Activated B cell treated with CpG ODN at 0.5 μM for 24 hours (primary cell): ENCODE measurements around the gene PIK3R6. TPM values are rescaled to one million over a fixed set of nuclear protein-coding genes. Genes with fewer than 3 reads are reported as not detected.

Source experiments
- ATAC-seq: fragments of 200-7000 bp; cut with Tn5 transposase; one replicate; pipeline ENCODE4 v1.10.0; 2021; ENCODE audit warnings: low read depth, mild to moderate bottlenecking, moderate library complexity
- CTCF ChIA-PET: fragments of 350-600 bp; sonication (Branson Sonifier 250); formaldehyde crosslinking; loops from one replicate; lab custom pipeline; 2021; ENCODE audit warnings: antibody characterized with exemption; lab: Charles Lee
- POLR2A ChIA-PET: fragments of 350-600 bp; sonication (Branson Sonifier 250); formaldehyde crosslinking; loops from one replicate; lab custom pipeline; 2021; ENCODE audit warnings: antibody characterized with exemption; lab: Charles Lee
- DNase-seq: peaks from one replicate; pipeline ENCODE4 v3.0.0; 2022
- H3K27ac Mint-ChIP-seq: one replicate; pipeline ENCODE4 v1.8.0; 2020; ENCODE audit warnings: mixed read lengths
- H3K27me3 Mint-ChIP-seq: one replicate; pipeline ENCODE4 v1.8.0; 2021; ENCODE audit warnings: mixed read lengths
- H3K36me3 Mint-ChIP-seq: one replicate; pipeline ENCODE4 v1.8.0; 2021; ENCODE audit warnings: low read depth, mixed read lengths
- H3K4me1 Mint-ChIP-seq: one replicate; pipeline ENCODE4 v1.8.0; 2021; ENCODE audit warnings: mixed read lengths
- H3K4me3 Mint-ChIP-seq: one replicate; pipeline ENCODE4 v1.8.0; 2020; ENCODE audit warnings: mild to moderate bottlenecking, mixed read lengths
- H3K9me3 Mint-ChIP-seq: one replicate; pipeline ENCODE4 v1.8.0; 2020; ENCODE audit warnings: mixed read lengths
- CTCF ChIP-seq: fragments of 200-600 bp; IDR thresholded peaks from one replicate; pipeline ENCODE4 v1.8.0; 2022; ENCODE audit warnings: antibody characterized with exemption, mild to moderate bottlenecking
- intact Hi-C: fragments of 100-400 bp; cut with micrococcal nuclease; formaldehyde crosslinking; loops from one replicate; pipeline ENCODE4 v1.15.1; 2024
- total RNA-seq: library from RNA; stranded (reverse); gene quantifications from 2 replicates; pipeline ENCODE4 v1.2.3, GENCODE V29; 2022

PIK3R6 gene
- total RNA-seq, 1 donor from 2014 or later, result 0.91 TPM

DNA sequence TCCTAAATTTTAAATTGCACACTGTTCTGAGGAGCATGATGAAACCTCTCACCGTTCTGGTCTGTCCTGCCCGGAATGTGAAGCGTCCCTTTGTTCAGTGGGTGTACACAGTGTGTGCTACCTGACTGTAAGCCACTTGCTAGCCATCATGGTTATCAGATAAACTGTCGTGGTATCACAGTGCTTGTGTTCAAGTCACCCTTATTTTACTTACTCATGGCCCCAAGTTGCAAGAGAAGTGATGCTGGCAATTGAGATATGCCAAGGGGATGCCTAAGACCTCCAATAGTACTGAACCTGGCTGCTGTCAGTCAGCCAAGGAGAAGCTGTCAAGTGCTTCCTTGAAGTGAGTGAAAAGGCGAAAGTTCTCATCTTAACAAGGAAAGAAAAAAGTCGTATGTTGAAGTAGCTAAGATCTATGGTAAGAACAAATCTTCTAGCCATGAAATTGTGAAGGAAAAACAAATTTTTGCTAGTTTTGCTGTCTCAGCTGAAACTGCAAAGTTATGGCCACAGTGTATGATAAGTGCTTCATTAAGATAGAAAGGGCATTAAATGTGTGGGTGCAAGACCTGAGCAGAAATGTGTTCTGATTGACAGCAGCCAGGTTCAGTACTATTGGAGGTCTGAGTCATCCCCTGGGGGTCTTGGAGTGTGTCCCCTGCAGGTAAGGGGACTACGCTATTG is 5.8 kb downstream of the PIK3R6 start:
- Mint-ChIP-seq H3K27ac (no peak overlapping the region), H3K4me1 (peaks cover 38% of the 10 kb centered on the region)
- no peak for TF ChIP-seq CTCF

GRCh38 chr17:8859804-8860430 is 7.6 kb downstream of the PIK3R6 start:
- no peaks in the 10 kb centered on the region for H3K9me3 Mint-ChIP-seq
- intact Hi-C loops, result loop anchor here (2.0 kb wide), 1 partner anchor 17 kb away; no protein-coding TSS in a partner anchor
- ChIA-PET POLR2A (interaction anchor here (0.5 kb wide), 1 partner anchor 26 kb away, joined by 7 read pairs; no protein-coding TSS in a partner anchor), CTCF (interaction anchor here (0.6 kb wide), 1 partner anchor 139 kb away, joined by 3 read pairs; no protein-coding TSS in a partner anchor)
- no peak for ATAC-seq
- no peak overlapping the region for H3K27ac Mint-ChIP-seq
- DNase-seq, result no peak
- H3K4me3 Mint-ChIP-seq, result no peak overlapping the region
- H3K27me3 Mint-ChIP-seq, result no peaks in the 10 kb centered on the region
- peaks cover 51% of the 10 kb centered on the region for H3K4me1 Mint-ChIP-seq
- no peaks in the 10 kb centered on the region for H3K36me3 Mint-ChIP-seq
- TF ChIP-seq CTCF, result no peak

More for the DNA sequence above, 5.8 kb downstream of the PIK3R6 start:
- Mint-ChIP-seq H3K27me3 (no peaks in the 10 kb centered on the region), H3K9me3 (no peaks in the 10 kb centered on the region), H3K36me3 (no peaks in the 10 kb centered on the region), H3K4me3 (no peak overlapping the region)
- intact Hi-C loops, result no loop called here
- CTCF ChIA-PET, result interaction anchor here (1.0 kb wide), 1 partner anchor 33 kb away, joined by 3 read pairs; no protein-coding TSS in a partner anchor
- no peak for ATAC-seq
- DNase-seq, result no peak
- POLR2A ChIA-PET, result no interaction called here

DNA sequence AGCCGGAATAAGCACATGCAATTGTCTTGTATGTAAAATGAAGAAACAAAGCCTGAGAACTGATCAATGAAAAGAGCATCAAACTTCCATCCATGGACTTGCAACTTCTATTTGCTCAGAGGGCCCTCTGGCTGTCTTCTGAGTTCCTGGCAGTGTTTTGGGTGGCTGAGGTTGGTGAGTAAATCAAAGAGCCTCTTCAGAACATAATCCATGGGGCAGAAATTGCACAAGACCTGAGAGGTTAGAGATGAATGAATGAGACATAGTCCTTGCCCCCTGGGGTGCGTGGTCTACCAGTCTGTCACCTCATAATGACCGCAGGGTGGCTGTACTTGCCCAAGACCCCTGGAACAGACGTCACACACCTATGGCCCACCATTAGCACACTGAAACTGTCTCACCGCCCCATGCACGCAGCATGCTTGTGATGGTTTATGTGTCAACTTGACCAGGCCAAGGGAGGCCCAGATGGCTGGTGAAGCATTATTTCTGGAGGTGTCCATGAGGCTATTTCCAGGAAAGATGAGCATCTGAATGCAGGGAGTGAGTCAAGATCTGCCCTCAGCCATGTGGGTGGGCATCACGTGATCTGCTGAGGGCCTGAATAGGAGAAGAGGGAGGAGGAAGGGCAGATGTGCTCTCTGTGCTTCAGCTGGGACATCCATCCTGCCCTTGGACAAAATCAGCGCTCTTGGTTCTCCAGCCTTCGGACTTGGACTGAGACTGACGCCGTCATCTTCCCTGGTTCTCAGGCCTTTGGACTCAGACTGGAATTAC is 8.3 kb downstream of the PIK3R6 start:
- intact Hi-C loops, result loop anchor here (2.0 kb wide), 1 partner anchor 16 kb away; no protein-coding TSS in a partner anchor
- Mint-ChIP-seq H3K36me3 (no peaks in the 10 kb centered on the region), H3K27ac (peak overlapping the region; percentile 83), H3K4me3 (peak overlapping the region; percentile 63), H3K4me1 (peaks cover 51% of the 10 kb centered on the region), H3K27me3 (no peaks in the 10 kb centered on the region), H3K9me3 (no peaks in the 10 kb centered on the region)
- no peak for TF ChIP-seq CTCF
- ChIA-PET CTCF (interaction anchor here (1.0 to 1.4 kb wide), 2 partner anchors 41 to 104 kb away, joined by 3 read pairs; no protein-coding TSS in a partner anchor), POLR2A (interaction anchor here (0.5 to 2.3 kb wide), 6 partner anchors 26 to 106 kb away, joined by 3 to 20 read pairs (median 8); partner anchors contain the start of gene PIK3R5)
- DNase-seq, result no peak
- ATAC-seq, result no peak

DNA sequence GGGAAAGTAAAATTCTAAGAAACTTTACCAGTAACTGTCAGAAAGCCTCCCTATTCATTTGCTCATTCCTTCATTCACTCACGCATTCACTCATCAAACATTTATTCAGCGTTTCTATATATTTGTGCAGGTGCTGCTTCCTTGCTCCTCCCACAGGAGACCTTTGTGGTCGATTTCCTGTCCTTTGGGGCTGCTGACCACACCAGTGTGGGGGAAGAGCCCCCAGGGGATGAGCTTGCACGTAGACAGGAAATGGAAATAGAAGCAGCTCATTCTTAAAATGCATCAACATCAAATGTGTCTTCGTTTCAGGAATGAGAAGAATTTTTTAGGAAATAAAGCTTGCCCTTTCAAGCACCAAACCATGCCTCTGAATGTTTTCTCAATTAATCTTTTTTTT is 9.6 kb downstream of the PIK3R6 start:
- Mint-ChIP-seq H3K4me1 (peaks cover 51% of the 10 kb centered on the region), H3K27ac (peak overlapping the region; percentile 65), H3K9me3 (no peaks in the 10 kb centered on the region), H3K4me3 (peak overlapping the region; percentile 70), H3K27me3 (no peaks in the 10 kb centered on the region), H3K36me3 (no peaks in the 10 kb centered on the region)
- TF ChIP-seq CTCF, result no peak
- ChIA-PET CTCF (interaction anchor here (1.0 to 1.4 kb wide), 4 partner anchors 37 to 105 kb away, joined by 3 to 9 read pairs (median 4); no protein-coding TSS in a partner anchor), POLR2A (interaction anchor here (0.6 to 2.3 kb wide), 26 partner anchors 10 to 1171 kb away, joined by 3 to 20 read pairs (median 5); partner anchors contain the start of genes MFSD6L, PIK3R5 and PIK3R6)
- intact Hi-C loops, result loop anchor here (1.0 to 2.0 kb wide), 4 partner anchors 15 to 107 kb away; partner anchors contain the start of gene PIK3R5
- peak; percentile 82 for ATAC-seq
- DNase-seq, result peak; percentile 63
